WERI-Rb-1 (cell line): ENCODE measurements around the gene KRTAP4-3.
"Not testable (repeated sequence)": the region's sequence is repeated elsewhere in the genome, so short reads cannot be mapped to it uniquely, and the experiment has no call there.

Experiments used
- DNase-seq: peaks from one replicate; pipeline ENCODE4 v3.0.0-alpha.2; 2020
- H3K27ac ChIP-seq: fragments of 250-450 bp; sonication (Bioruptor Pico); 2 replicates; pipeline ENCODE4 v1.5.1; 2020; ENCODE audit warnings: mild to moderate bottlenecking, moderate library complexity
- H3K27me3 ChIP-seq: fragments of 250-450 bp; sonication (Bioruptor Pico); 2 replicates; pipeline ENCODE4 v1.5.1; 2021; ENCODE audit warnings: mild to moderate bottlenecking, low read depth, moderate library complexity; ENCODE audit not compliant: insufficient read depth, severe bottlenecking
- H3K36me3 ChIP-seq: fragments of 250-450 bp; sonication (Bioruptor Pico); 2 replicates; pipeline ENCODE4 v1.5.1; 2020; ENCODE audit warnings: mild to moderate bottlenecking, moderate library complexity
- H3K4me3 ChIP-seq: 2 replicates; pipeline ENCODE4 v1.5.1; 2011; ENCODE audit warnings: low read depth, mild to moderate bottlenecking, control low read depth, low read length
- H3K9me3 ChIP-seq: fragments of 250-450 bp; sonication (Bioruptor Pico); 2 replicates; pipeline ENCODE4 v1.5.1; 2021; ENCODE audit warnings: mild to moderate bottlenecking, moderate library complexity; ENCODE audit not compliant: severe bottlenecking
- TF ChIP-seq, protein P1 (sequence below): IDR thresholded peaks from 2 replicates; pipeline ENCODE4 v1.5.1; 2011; ENCODE audit warnings: low read depth, mild to moderate bottlenecking, control low read depth, inconsistent platforms, low read length

Gene KRTAP4-3

GRCh38 chr17:41196068-41196467, 28.0 kb upstream of the KRTAP4-3 start:
- DNase-seq = no peak
- Histone ChIP-seq H3K27ac (no peak overlapping the region), H3K4me3 (no peak overlapping the region), H3K9me3 (peaks cover 15% of the 10 kb centered on the region), H3K27me3 (peaks cover 66% of the 10 kb centered on the region), H3K36me3 (no peaks in the 10 kb centered on the region)
- TF ChIP-seq, protein P1, sequence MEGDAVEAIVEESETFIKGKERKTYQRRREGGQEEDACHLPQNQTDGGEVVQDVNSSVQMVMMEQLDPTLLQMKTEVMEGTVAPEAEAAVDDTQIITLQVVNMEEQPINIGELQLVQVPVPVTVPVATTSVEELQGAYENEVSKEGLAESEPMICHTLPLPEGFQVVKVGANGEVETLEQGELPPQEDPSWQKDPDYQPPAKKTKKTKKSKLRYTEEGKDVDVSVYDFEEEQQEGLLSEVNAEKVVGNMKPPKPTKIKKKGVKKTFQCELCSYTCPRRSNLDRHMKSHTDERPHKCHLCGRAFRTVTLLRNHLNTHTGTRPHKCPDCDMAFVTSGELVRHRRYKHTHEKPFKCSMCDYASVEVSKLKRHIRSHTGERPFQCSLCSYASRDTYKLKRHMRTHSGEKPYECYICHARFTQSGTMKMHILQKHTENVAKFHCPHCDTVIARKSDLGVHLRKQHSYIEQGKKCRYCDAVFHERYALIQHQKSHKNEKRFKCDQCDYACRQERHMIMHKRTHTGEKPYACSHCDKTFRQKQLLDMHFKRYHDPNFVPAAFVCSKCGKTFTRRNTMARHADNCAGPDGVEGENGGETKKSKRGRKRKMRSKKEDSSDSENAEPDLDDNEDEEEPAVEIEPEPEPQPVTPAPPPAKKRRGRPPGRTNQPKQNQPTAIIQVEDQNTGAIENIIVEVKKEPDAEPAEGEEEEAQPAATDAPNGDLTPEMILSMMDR = no peak

- no peak for DNase-seq
- H3K4me3 ChIP-seq = no peak overlapping the region
Measured at GRCh38 chr17:41190328-41190727, 22.3 kb upstream of the KRTAP4-3 start.

DNA sequence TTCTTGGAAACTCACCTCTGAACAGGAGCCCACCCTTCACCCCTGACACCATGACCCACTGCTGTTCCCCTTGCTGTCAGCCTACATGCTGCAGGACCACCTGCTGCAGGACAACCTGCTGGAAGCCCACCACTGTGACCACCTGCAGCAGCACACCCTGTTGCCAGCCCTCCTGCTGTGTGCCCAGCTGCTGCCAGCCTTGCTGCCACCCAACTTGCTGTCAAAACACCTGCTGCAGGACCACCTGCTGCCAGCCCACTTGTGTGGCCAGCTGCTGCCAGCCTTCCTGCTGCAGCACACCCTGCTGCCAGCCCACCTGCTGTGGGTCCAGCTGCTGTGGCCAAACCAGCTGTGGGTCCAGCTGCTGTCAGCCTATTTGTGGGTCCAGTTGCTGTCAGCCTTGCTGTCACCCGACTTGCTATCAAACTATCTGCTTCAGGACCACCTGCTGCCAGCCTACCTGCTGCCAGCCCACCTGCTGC, 21.9 kb upstream of the KRTAP4-3 start, which contains the start of gene KRTAP9-1:
KRTAP9-1 (plus strand) TSS at position 51 of the 482 bp plus-strand sequence; CDS start at position 51, 0 bp downstream.
- not testable (repeated sequence) for H3K9me3 ChIP-seq, H3K27ac ChIP-seq, H3K4me3 ChIP-seq, DNase-seq, H3K36me3 ChIP-seq
- H3K27me3 ChIP-seq = peaks cover 77% of the 10 kb centered on the region

More at GRCh38 chr17:41190328-41190727, 22.3 kb upstream of the KRTAP4-3 start:
- H3K9me3 ChIP-seq = peaks cover 6% of the 10 kb centered on the region
- no peaks in the 10 kb centered on the region for H3K36me3 ChIP-seq
- H3K27ac ChIP-seq = no peak overlapping the region
- TF ChIP-seq, protein P1 = no peak
- H3K27me3 ChIP-seq = peaks cover 78% of the 10 kb centered on the region

GRCh38 chr17:41186872-41187271, 18.9 kb upstream of the KRTAP4-3 start:
- H3K27me3 ChIP-seq = peaks cover 88% of the 10 kb centered on the region
- DNase-seq = no peak
- TF ChIP-seq, protein P1 = no peak
- no peaks in the 10 kb centered on the region for H3K36me3 ChIP-seq
- no peak overlapping the region for H3K27ac ChIP-seq
- no peaks in the 10 kb centered on the region for H3K9me3 ChIP-seq
- H3K4me3 ChIP-seq = no peak overlapping the region

GRCh38 chr17:41185001-41185400, 17.0 kb upstream of the KRTAP4-3 start:
- no peak for DNase-seq
- no peaks in the 10 kb centered on the region for H3K36me3 ChIP-seq
- H3K9me3 ChIP-seq = no peaks in the 10 kb centered on the region
- H3K27ac ChIP-seq = no peak overlapping the region
- H3K4me3 ChIP-seq = no peak overlapping the region
- TF ChIP-seq, protein P1 = no peak
- peaks cover 88% of the 10 kb centered on the region for H3K27me3 ChIP-seq

DNA sequence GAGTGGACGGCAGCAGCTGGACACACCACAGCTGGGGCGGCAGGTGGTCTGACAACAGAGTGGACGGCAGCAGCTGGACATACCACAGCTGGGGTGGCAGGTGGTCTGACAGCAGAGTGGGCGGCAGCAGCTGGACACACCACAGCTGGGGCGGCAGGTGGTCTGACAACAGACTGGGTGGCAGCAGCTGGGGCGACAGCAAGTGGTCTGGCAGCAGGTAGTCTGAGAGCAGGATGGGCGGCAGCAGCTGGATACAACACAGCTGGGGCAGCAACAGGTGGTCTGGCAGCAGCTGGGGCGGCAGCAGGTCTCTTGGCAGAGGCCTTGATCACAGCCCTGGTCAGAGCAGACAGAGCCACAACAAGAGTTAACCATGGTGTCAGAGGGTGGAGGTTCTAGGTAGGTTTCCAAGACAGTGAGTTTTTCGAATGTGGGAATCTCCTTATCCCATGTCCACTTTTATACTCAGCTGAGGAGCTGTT, 16.5 kb upstream of the KRTAP4-3 start, which contains the start of gene KRTAP4-1:
KRTAP4-1 (minus strand) TSS at position 432 of the 482 bp plus-strand sequence; CDS start at position 375, 57 bp downstream.
- DNase-seq = no peak
- no peaks in the 10 kb centered on the region for H3K9me3 ChIP-seq

More for the DNA sequence above, 16.5 kb upstream of the KRTAP4-3 start, which contains the start of gene KRTAP4-1:
- H3K27ac ChIP-seq = no peak within 1 kb of the TSS
- no peaks in the 10 kb centered on the region for H3K36me3 ChIP-seq
- TF ChIP-seq, protein P1 = no peak
- no peak within 1 kb of the TSS for H3K4me3 ChIP-seq
- H3K27me3 ChIP-seq = peaks cover 88% of the 10 kb centered on the region
